Measurements from ENCODE around the gene RAP1GAP.
A peak's percentile ranks its signal among the peaks of the same experiment; 100 is the strongest.

The RAP1GAP gene

GRCh38 chr1:21663248-21663950, 5.8 kb downstream of the RAP1GAP start:
- in situ Hi-C loops (cut with MboI; ENCODE audit: low sequenced_read_pairs, unreplicated experiment), result no loop called here

GRCh38 chr1:21662426-21663247, 6.5 kb downstream of the RAP1GAP start:
- no peak for DNase-seq (ENCODE audit: low spot score)
- no peak for TF ChIP-seq CTCF (IDR thresholded peaks at IDR 0.05; ENCODE audit: borderline replicate concordance, control extremely low read depth, extremely low read depth, insufficient read depth, missing control alignments)
- in situ Hi-C loops (cut with MboI; ENCODE audit: low sequenced_read_pairs, unreplicated experiment), result no loop called here

More at GRCh38 chr1:21663248-21663950, 5.8 kb downstream of the RAP1GAP start:
- no peak for TF ChIP-seq CTCF (IDR thresholded peaks at IDR 0.05; ENCODE audit: borderline replicate concordance, control extremely low read depth, extremely low read depth, insufficient read depth, missing control alignments)
- DNase-seq (ENCODE audit: low spot score), result no peak

- TF ChIP-seq CTCF (IDR thresholded peaks at IDR 0.05; ENCODE audit: borderline replicate concordance, control extremely low read depth, extremely low read depth, insufficient read depth, missing control alignments), result no peak
- no peak for DNase-seq (ENCODE audit: low spot score)
- in situ Hi-C loops (cut with MboI; ENCODE audit: low sequenced_read_pairs, unreplicated experiment), result no loop called here
These were observed 7.3 kb downstream of the RAP1GAP start for GRCh38 chr1:21661886-21662285.

GRCh38 chr1:21659924-21660326, 9.2 kb downstream of the RAP1GAP start:
- TF ChIP-seq CTCF (IDR thresholded peaks at IDR 0.05; ENCODE audit: borderline replicate concordance, control extremely low read depth, extremely low read depth, insufficient read depth, missing control alignments), result no peak
- DNase-seq (ENCODE audit: low spot score), result no peak
- in situ Hi-C loops (cut with MboI; ENCODE audit: low sequenced_read_pairs, unreplicated experiment), result no loop called here

- TF ChIP-seq CTCF (IDR thresholded peaks at IDR 0.05; ENCODE audit: borderline replicate concordance, control extremely low read depth, extremely low read depth, insufficient read depth, missing control alignments), result peak; percentile 96
- in situ Hi-C loops (cut with MboI; ENCODE audit: low sequenced_read_pairs, unreplicated experiment), result no loop called here
These were observed 9.8 kb downstream of the RAP1GAP start for GRCh38 chr1:21659099-21659923.

More at GRCh38 chr1:21659099-21659923, 9.8 kb downstream of the RAP1GAP start:
- peak; percentile 98 for DNase-seq (ENCODE audit: low spot score)
